HG03378 (cell line): ENCODE measurements around the gene BPIFB3.
"Not testable (repeated sequence)": the region's sequence is repeated elsewhere in the genome, so short reads cannot be mapped to it uniquely, and the experiment has no call there.

Source experiments
- ATAC-seq: cut with Tn5 transposase; IDR thresholded peaks from one replicate; pipeline ENCODE4 v1.9.1; 2021; ENCODE audit warnings: mild to moderate bottlenecking, moderate library complexity; ENCODE audit not compliant: unreplicated experiment

The BPIFB3 gene

GRCh38 chr20:33112547-33113386 is 59.1 kb downstream of the BPIFB3 start:
- no peak for ATAC-seq

DNA sequence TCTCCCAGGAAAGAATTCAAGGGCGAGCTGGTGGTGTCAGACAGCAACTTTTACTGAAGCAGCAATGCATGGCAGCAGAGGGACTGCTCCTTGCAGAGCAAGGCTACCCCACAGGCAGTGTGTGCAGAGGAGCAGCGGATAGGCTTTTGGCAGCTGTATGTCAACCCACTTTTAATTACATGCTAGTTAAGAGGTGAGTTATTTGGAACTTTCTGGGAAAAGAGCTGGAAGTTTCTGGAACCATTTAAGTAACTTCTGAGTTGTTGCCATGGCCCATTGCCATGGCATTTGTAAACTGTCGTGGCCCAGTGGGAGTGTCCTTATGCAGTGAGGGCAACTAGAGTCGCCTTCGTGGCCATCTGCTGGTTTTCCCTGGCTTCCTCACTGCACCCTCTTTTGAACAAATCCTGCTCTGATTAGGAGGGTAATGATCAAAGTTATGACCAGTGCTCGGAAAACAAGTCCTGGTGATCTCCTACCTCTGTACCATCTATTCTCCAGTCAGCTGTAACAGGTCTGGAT is 59.7 kb downstream of the BPIFB3 start:
- no peak for ATAC-seq

- not testable (repeated sequence) for ATAC-seq
These were observed 61.8 kb downstream of the BPIFB3 start for GRCh38 chr20:33115501-33115900.

GRCh38 chr20:33119725-33120720 is 66.3 kb downstream of the BPIFB3 start:
- peak; percentile 40 for ATAC-seq

- ATAC-seq: no peak
These were observed 67.2 kb downstream of the BPIFB3 start for GRCh38 chr20:33120934-33121333.

GRCh38 chr20:33122297-33122696 is 68.6 kb downstream of the BPIFB3 start:
- not testable (repeated sequence) for ATAC-seq
